Measurements from ENCODE around the gene KRTAP23-1.
A peak's percentile ranks its signal among the peaks of the same experiment; 100 is the strongest.

Gene KRTAP23-1

GRCh38 chr21:30348506-30348905, at the start of gene KRTAP23-1:
TSS of gene KRTAP23-1 (minus strand) at chr21:30348606. CDS start at chr21:30348606, 0 bp downstream.
- no peak for DNase-seq

- no peak for DNase-seq
Measured at GRCh38 chr21:30395731-30396130, 47.3 kb upstream of the KRTAP23-1 start, which contains the start of gene KRTAP13-1. TSS of gene KRTAP13-1 (plus strand) at chr21:30396031. CDS start at chr21:30396087, 56 bp downstream.

- DNase-seq = no peak
Measured at GRCh38 chr21:30391492-30392025, 43.2 kb upstream of the KRTAP23-1 start.

GRCh38 chr21:30382201-30382600, 33.8 kb upstream of the KRTAP23-1 start:
- no peak for DNase-seq

GRCh38 chr21:30372139-30372770, 23.8 kb upstream of the KRTAP23-1 start, which contains the start of gene KRTAP13-2:
TSS of gene KRTAP13-2 (minus strand) at chr21:30372271. CDS start at chr21:30372213, 58 bp downstream.
- no peak for DNase-seq

- no peak for DNase-seq
Measured at GRCh38 chr21:30355906-30356305, 7.5 kb upstream of the KRTAP23-1 start.

- DNase-seq = no peak
Measured at GRCh38 chr21:30354308-30355005, 6.1 kb upstream of the KRTAP23-1 start.

- DNase-seq = no peak
Measured at GRCh38 chr21:30351534-30351933, 3.1 kb upstream of the KRTAP23-1 start.

- DNase-seq = no peak
Measured at GRCh38 chr21:30349572-30349971, 1.2 kb upstream of the KRTAP23-1 start.

- no peak for DNase-seq
Measured at GRCh38 chr21:30345014-30345413, 3.4 kb downstream of the KRTAP23-1 start.

GRCh38 chr21:30340714-30341573, 7.5 kb downstream of the KRTAP23-1 start:
- peak; percentile 22 for DNase-seq

GRCh38 chr21:30338717-30339116, 9.7 kb downstream of the KRTAP23-1 start:
- no peak for DNase-seq

GRCh38 chr21:30337772-30338171, 10.6 kb downstream of the KRTAP23-1 start:
- DNase-seq = no peak

GRCh38 chr21:30337276-30337744, 11.1 kb downstream of the KRTAP23-1 start, which contains the start of gene KRTAP27-1:
TSS of gene KRTAP27-1 (minus strand) at chr21:30337694. CDS start at chr21:30337668, 26 bp downstream.
- no peak for DNase-seq

GRCh38 chr21:30336596-30336995, 11.8 kb downstream of the KRTAP23-1 start:
- DNase-seq = no peak

- no peak for DNase-seq
Measured at GRCh38 chr21:30333736-30334135, 14.7 kb downstream of the KRTAP23-1 start.

GRCh38 chr21:30332681-30333080, 15.7 kb downstream of the KRTAP23-1 start:
- no peak for DNase-seq

GRCh38 chr21:30329203-30329875, 19.1 kb downstream of the KRTAP23-1 start:
- no peak for DNase-seq

GRCh38 chr21:30326390-30326789, 22.0 kb downstream of the KRTAP23-1 start:
- no peak for DNase-seq

GRCh38 chr21:30320215-30320614, 28.2 kb downstream of the KRTAP23-1 start, which contains the start of gene KRTAP26-1:
TSS of gene KRTAP26-1 (minus strand) at chr21:30320315. CDS start at chr21:30320035, 280 bp downstream.
- no peak for DNase-seq

GRCh38 chr21:30315701-30316100, 32.7 kb downstream of the KRTAP23-1 start:
- no peak for DNase-seq

- DNase-seq = no peak
Measured at GRCh38 chr21:30306884-30307283, 41.5 kb downstream of the KRTAP23-1 start.

All from CD4-positive, alpha-beta T cell treated with Interleukin-10 for 1 hour (primary cell).